Naive thymus-derived CD4-positive, alpha-beta T cell (primary cell): Measurements from ENCODE around the gene STRBP. TPM values are rescaled to one million over a fixed set of nuclear protein-coding genes. Genes with fewer than 3 reads are reported as not detected.

ENCODE experiments used
- ATAC-seq: fragments of 150-1000 bp; cut with Tn5 transposase; 2 replicates; pipeline ENCODE4 v1.10.0; 2021; ENCODE audit warnings: mild to moderate bottlenecking, moderate library complexity
- CTCF ChIA-PET: fragments of 350-600 bp; sonication (Branson Sonifier 250); formaldehyde crosslinking; loops from one replicate; lab custom pipeline; 2021; ENCODE audit warnings: antibody characterized with exemption; lab: Charles Lee
- POLR2A ChIA-PET: fragments of 350-600 bp; sonication (Branson Sonifier 250); formaldehyde crosslinking; loops from one replicate; lab custom pipeline; 2021; ENCODE audit warnings: antibody characterized with exemption, inconsistent platforms; lab: Charles Lee
- DNase-seq, 9 donors: peaks; one replicate each; pipeline versions ENCODE4 v3.0.0 to v3.0.0-alpha.2; 2020 to 2022; ENCODE audit warnings: mixed read lengths in 1 of 9
- H3K27ac ChIP-seq: one replicate; pipeline ENCODE4 v1.7.0; 2013; ENCODE audit warnings: mild to moderate bottlenecking, low read depth, low read length, moderate library complexity
- H3K27me3 ChIP-seq, 2 donors: one replicate each; pipeline ENCODE4 v1.7.0; 2013; ENCODE audit warnings: low read length in 2 of 2, mild to moderate bottlenecking in 2 of 2, moderate library complexity in 2 of 2; ENCODE audit not compliant: control insufficient read depth in 2 of 2, insufficient read depth in 2 of 2
- H3K36me3 ChIP-seq, 3 experiments: 1 replicate in 2 of 3; 2 replicates in 1 of 3; pipeline ENCODE4 v1.7.0; 2013; ENCODE audit warnings: low read length in 3 of 3, mild to moderate bottlenecking in 3 of 3, moderate library complexity in 1 of 3; ENCODE audit not compliant: insufficient read depth in 3 of 3, control insufficient read depth in 2 of 3
- H3K4me1 ChIP-seq, 2 donors: one replicate each; pipeline ENCODE4 v1.7.0; 2013; ENCODE audit warnings: low read length in 2 of 2, mild to moderate bottlenecking in 2 of 2, moderate library complexity in 1 of 2; ENCODE audit not compliant: control insufficient read depth in 2 of 2, insufficient read depth in 2 of 2
- H3K4me3 ChIP-seq: 2 replicates; pipeline ENCODE4 v1.7.0; 2013; ENCODE audit warnings: mild to moderate bottlenecking, low read length
- H3K9me3 ChIP-seq, 3 experiments: 1 replicate in 2 of 3; 2 replicates in 1 of 3; pipeline ENCODE4 v1.7.0; 2013; ENCODE audit warnings: low read length in 3 of 3; ENCODE audit not compliant: control insufficient read depth in 2 of 3
- H3K27ac Mint-ChIP-seq, 9 donors: one replicate each; pipeline ENCODE4 v1.8.0; 2020 to 2022; ENCODE audit warnings: mixed read lengths in 9 of 9, mild to moderate bottlenecking in 8 of 9, moderate library complexity in 5 of 9, inconsistent platforms in 2 of 9
- H3K27me3 Mint-ChIP-seq, 5 donors: one replicate each; pipeline ENCODE4 v1.8.0; 2021 to 2022; ENCODE audit warnings: mixed read lengths in 5 of 5, mild to moderate bottlenecking in 1 of 5
- H3K36me3 Mint-ChIP-seq, 5 donors: one replicate each; pipeline ENCODE4 v1.8.0; 2020 to 2022; ENCODE audit warnings: mixed read lengths in 5 of 5, mild to moderate bottlenecking in 3 of 5, inconsistent platforms in 1 of 5
- H3K4me1 Mint-ChIP-seq, 7 donors: one replicate each; pipeline ENCODE4 v1.8.0; 2020 to 2022; ENCODE audit warnings: mixed read lengths in 7 of 7, mild to moderate bottlenecking in 3 of 7, inconsistent platforms in 1 of 7
- H3K4me3 Mint-ChIP-seq, 10 donors: one replicate each; pipeline ENCODE4 v1.8.0; 2020 to 2022; ENCODE audit warnings: mild to moderate bottlenecking in 10 of 10, mixed read lengths in 10 of 10, moderate library complexity in 6 of 10, inconsistent platforms in 2 of 10
- H3K9me3 Mint-ChIP-seq, 11 donors: one replicate each; pipeline ENCODE4 v1.8.0; 2020 to 2022; ENCODE audit warnings: mixed read lengths in 11 of 11, mild to moderate bottlenecking in 4 of 11, inconsistent platforms in 1 of 11, moderate library complexity in 1 of 11
- intact Hi-C, 2 donors: fragments of 100-400 bp; cut with micrococcal nuclease; formaldehyde crosslinking; loops; one replicate each; pipeline ENCODE4 v1.15.1; 2023
- polyA plus RNA-seq, 2 donors: library from polyadenylated mRNA; unstranded; fragments of 300-500 nt; fragmentation: Illumina TruSeq; gene quantifications; one replicate each; pipeline ENCODE4 v1.2.3, GENCODE V29; 2021
- total RNA-seq, 6 experiments: library from RNA in 5 of 6; stranded (reverse) in 5 of 6; gene quantifications; 1 replicate in 5 of 6; 2 replicates in 1 of 6; pipeline ENCODE4 v1.2.3 and lab custom pipeline; 2021 to 2026

Gene STRBP
- total and polyA plus RNA-seq, 7 experiments from 2014 or later: 14.5 to 28.8 (median 20.6) TPM

DNA sequence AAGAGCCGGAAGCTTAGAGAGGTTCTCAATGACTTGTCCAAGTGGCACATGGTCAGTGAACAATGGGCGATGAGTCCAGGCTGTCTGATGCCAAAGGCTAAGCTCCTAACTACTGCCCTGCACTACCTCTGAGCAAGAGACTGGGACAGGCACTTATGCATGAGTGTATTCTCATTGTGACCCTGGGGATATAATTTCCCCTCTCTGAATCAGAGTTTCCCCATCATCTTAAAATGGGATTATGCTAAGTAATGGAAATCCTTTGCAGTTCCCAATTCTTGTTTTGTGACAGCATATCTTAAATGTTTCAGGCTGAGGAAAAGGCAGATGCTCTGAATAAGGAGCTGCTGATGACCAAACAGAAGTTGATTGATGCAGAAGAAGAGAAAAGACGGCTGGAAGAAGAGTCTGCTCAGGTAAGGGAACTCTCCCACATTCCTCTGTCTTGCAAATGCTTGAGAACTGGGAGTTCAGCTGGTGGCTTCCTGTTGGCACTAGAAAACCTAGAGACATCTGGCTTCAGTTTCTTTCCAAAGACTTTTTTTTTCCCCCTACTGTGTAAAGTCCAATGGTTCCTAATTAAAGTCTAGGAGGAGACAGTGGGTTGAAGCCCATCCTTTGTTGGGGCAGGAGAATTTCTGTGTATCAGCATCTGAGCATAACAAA, 170.8 kb downstream of the STRBP start:
- H3K36me3 ChIP-seq: peaks cover 4 to 63% (median 29%) of the 10 kb centered on the region in 3 experiments
- Mint-ChIP-seq H3K27me3 (no peaks in the 10 kb centered on the region), H3K36me3 (peaks cover 0 to 50% (median 11%) of the 10 kb centered on the region in 5 donors), H3K27ac (peak overlapping the region in 2 of 9 donors; percentile 25 to 28), H3K4me3 (no peak overlapping the region), H3K4me1 (no peaks in the 10 kb centered on the region), H3K9me3 (no peaks in the 10 kb centered on the region)
- no peak overlapping the region for H3K27ac ChIP-seq
- H3K4me3 ChIP-seq: no peak overlapping the region
- ATAC-seq (no peak), DNase-seq (no peak)
- H3K9me3 ChIP-seq: no peaks in the 10 kb centered on the region
- ChIA-PET CTCF (no interaction called here), POLR2A (no interaction called here)
- no peaks in the 10 kb centered on the region for H3K27me3 ChIP-seq
- H3K4me1 ChIP-seq: no peaks in the 10 kb centered on the region
- intact Hi-C loops: no loop called here

DNA sequence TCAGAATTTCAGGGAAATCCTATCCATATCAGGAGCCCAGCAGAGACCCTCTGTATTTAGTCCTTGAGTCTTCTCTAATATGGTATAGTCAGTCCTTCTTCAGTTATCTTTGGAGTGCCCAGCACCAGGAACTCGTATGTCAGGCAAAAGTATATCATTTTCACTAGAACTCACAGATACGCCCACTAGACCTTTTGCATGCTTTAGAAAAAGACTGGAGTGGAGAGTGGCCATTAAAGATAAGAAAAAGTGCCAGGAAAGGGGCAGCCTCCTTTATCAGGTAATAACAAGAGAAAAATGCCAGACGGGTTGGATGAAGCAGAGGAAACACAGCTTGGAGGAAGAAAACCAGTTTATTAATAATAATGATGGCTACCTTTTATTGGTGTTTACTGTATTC, 171.4 kb downstream of the STRBP start:
- Histone ChIP-seq H3K27me3 (no peaks in the 10 kb centered on the region), H3K27ac (no peak overlapping the region), H3K4me3 (no peak overlapping the region), H3K4me1 (no peaks in the 10 kb centered on the region), H3K9me3 (no peaks in the 10 kb centered on the region), H3K36me3 (peaks cover 4 to 67% (median 29%) of the 10 kb centered on the region in 3 experiments)
- DNase-seq: no peak
- ChIA-PET POLR2A (no interaction called here), CTCF (no interaction called here)
- H3K27ac Mint-ChIP-seq: peak overlapping the region in 2 of 9 donors; percentile 70
- H3K36me3 Mint-ChIP-seq: peaks cover 0 to 55% (median 15%) of the 10 kb centered on the region in 5 donors
- H3K27me3 Mint-ChIP-seq: no peaks in the 10 kb centered on the region
- ATAC-seq: no peak
- intact Hi-C loops: no loop called here
- no peaks in the 10 kb centered on the region for H3K4me1 Mint-ChIP-seq
- H3K4me3 Mint-ChIP-seq: no peak overlapping the region
- no peaks in the 10 kb centered on the region for H3K9me3 Mint-ChIP-seq

DNA sequence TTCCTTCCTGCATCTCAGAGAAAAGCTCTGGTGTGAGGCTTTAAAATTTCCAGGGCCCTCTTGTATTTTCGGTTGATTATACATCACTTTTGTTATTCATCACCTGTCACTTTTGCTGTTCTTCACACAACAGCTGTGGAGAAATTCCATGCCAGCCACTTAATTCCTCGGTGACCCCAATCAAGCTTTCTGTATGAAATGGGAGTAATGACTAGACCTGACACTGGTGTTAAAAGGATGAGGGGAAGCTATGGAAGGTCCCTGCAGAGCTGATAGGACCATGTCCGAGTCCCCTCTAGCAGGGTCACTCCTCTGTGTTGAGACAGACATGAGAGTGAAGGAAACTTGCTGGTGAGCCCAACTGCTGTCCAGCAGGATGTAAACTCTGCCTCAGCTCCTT, 175.2 kb downstream of the STRBP start:
- peaks cover 4 to 80% (median 13%) of the 10 kb centered on the region in 3 experiments for H3K36me3 ChIP-seq

DNA sequence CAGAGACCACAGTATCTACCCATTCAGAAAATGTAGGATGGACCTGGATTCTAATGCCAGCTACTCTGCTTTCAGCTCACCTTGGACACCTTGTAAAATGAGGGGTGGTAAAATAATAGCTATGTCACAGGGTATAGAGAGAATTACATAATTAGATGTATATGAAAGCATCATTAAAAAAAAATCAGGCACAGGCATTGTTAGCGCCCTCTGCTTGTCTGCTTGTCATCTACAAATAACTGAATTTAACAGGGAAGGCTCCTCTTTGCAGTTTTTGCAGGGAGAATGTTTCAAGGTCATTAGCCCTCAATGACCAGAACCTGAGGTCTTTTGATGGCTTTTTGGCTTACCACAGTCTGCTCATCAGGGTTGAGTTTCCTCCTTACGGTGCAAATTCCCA, 176.9 kb downstream of the STRBP start:
- DNase-seq (no peak), ATAC-seq (no peak)
- Histone ChIP-seq H3K4me3 (no peak overlapping the region), H3K27me3 (no peaks in the 10 kb centered on the region), H3K4me1 (no peaks in the 10 kb centered on the region), H3K36me3 (peaks cover 0 to 74% (median 4%) of the 10 kb centered on the region in 3 experiments), H3K9me3 (no peaks in the 10 kb centered on the region), H3K27ac (no peak overlapping the region)
- intact Hi-C loops: no loop called here
- H3K36me3 Mint-ChIP-seq: peaks cover 5 to 54% (median 16%) of the 10 kb centered on the region in 5 donors
- H3K4me3 Mint-ChIP-seq: no peak overlapping the region
- CTCF ChIA-PET: no interaction called here
- H3K27ac Mint-ChIP-seq: peak overlapping the region in 1 of 9 donors; percentile 26
- POLR2A ChIA-PET: no interaction called here
- H3K27me3 Mint-ChIP-seq: no peaks in the 10 kb centered on the region
- H3K4me1 Mint-ChIP-seq: no peaks in the 10 kb centered on the region
- H3K9me3 Mint-ChIP-seq: no peaks in the 10 kb centered on the region

More for the DNA sequence above, 175.2 kb downstream of the STRBP start:
- H3K4me3 ChIP-seq: no peak overlapping the region
- Mint-ChIP-seq H3K36me3 (peaks cover 5 to 70% (median 16%) of the 10 kb centered on the region in 5 donors), H3K9me3 (no peaks in the 10 kb centered on the region), H3K27ac (peak overlapping the region in 3 of 9 donors; percentile 22 to 62 (median 28)), H3K4me3 (no peak overlapping the region), H3K27me3 (no peaks in the 10 kb centered on the region), H3K4me1 (no peaks in the 10 kb centered on the region)
- no peaks in the 10 kb centered on the region for H3K27me3 ChIP-seq
- ATAC-seq (no peak), DNase-seq (no peak)
- ChIA-PET CTCF (interaction anchor here (1.3 kb wide), 1 partner anchor 257 kb away, joined by 3 read pairs; no protein-coding TSS in a partner anchor), POLR2A (no interaction called here)
- intact Hi-C loops: no loop called here
- no peak overlapping the region for H3K27ac ChIP-seq
- no peaks in the 10 kb centered on the region for H3K4me1 ChIP-seq
- H3K9me3 ChIP-seq: no peaks in the 10 kb centered on the region

DNA sequence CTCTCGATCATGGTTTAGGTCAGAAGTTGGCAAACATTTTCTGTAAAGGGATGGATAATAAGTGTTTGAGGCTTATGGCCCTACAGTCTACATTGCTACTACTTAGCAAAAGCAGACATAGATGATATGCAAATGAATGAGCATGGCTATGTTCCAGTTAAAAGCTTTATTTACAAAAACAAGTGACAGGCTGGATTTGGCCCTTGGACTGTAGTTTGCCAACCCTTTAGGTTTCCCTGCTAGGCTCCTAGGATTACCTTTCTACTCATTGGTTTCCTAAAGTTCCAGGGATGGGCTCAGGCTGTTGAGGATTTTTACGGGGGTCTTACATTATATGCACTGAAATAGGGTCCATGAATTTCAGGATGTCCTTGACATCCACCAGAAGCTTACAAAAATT, 177.4 kb downstream of the STRBP start:
- Mint-ChIP-seq H3K27ac (peak overlapping the region in 1 of 9 donors; percentile 22), H3K4me1 (peaks cover 0 to 2% (median 0%) of the 10 kb centered on the region in 7 donors), H3K9me3 (no peaks in the 10 kb centered on the region), H3K36me3 (peaks cover 5 to 50% (median 16%) of the 10 kb centered on the region in 5 donors), H3K27me3 (no peaks in the 10 kb centered on the region), H3K4me3 (no peak overlapping the region)
- ChIA-PET POLR2A (no interaction called here), CTCF (no interaction called here)
- Histone ChIP-seq H3K36me3 (peaks cover 0 to 72% (median 4%) of the 10 kb centered on the region in 3 experiments), H3K27me3 (no peaks in the 10 kb centered on the region), H3K4me1 (no peaks in the 10 kb centered on the region), H3K9me3 (no peaks in the 10 kb centered on the region), H3K27ac (no peak overlapping the region), H3K4me3 (no peak overlapping the region)
- intact Hi-C loops: no loop called here
- DNase-seq (no peak), ATAC-seq (no peak)

DNA sequence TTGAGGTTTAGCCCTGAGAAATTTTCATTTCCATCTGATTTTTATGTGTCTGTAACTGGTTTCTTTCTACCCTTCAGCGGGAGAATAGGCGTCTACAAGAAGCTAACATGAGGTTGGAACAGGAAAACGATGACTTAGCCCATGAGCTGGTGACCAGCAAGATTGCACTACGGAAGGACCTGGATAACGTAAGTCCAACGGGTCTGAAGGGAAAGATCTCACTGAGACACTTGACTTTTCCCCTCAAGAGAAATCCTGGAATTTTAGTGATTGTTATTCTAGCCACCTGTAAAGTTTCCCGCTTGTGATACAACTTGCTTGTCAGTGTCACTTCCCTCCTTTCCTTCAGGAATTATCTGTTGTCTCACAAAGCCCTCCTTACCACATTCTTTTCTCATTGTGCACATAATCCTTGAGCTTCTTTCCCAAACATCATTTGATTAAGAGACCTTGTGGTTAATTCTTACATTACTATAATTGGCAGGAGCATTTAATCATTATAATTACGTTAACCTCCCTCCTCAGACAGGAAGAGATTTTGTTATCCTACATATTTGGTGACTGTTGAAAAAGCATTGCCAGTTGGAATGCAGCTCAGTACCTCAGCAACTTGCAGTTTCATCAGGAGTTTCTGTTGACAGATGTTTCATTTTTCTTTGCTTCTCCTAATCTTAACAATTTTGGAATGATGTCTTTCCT, 178.0 kb downstream of the STRBP start:
- intact Hi-C loops: no loop called here
- Histone ChIP-seq H3K4me1 (no peaks in the 10 kb centered on the region), H3K27ac (no peak overlapping the region), H3K27me3 (no peaks in the 10 kb centered on the region), H3K4me3 (no peak overlapping the region), H3K9me3 (no peaks in the 10 kb centered on the region), H3K36me3 (peaks cover 0 to 70% (median 4%) of the 10 kb centered on the region in 3 experiments)
- DNase-seq: no peak
- no peak overlapping the region for H3K4me3 Mint-ChIP-seq
- POLR2A ChIA-PET: no interaction called here
- no peak overlapping the region for H3K27ac Mint-ChIP-seq
- no peaks in the 10 kb centered on the region for H3K27me3 Mint-ChIP-seq
- peaks cover 5 to 48% (median 16%) of the 10 kb centered on the region in 5 donors for H3K36me3 Mint-ChIP-seq
- peaks cover 0 to 4% (median 0%) of the 10 kb centered on the region in 7 donors for H3K4me1 Mint-ChIP-seq
- CTCF ChIA-PET: interaction anchor here (0.9 kb wide), 1 partner anchor 259 kb away, joined by 3 read pairs; no protein-coding TSS in a partner anchor
- ATAC-seq: no peak
- no peaks in the 10 kb centered on the region for H3K9me3 Mint-ChIP-seq
